ENCODE data around the gene C1QC.

C1QC gene

DNA sequence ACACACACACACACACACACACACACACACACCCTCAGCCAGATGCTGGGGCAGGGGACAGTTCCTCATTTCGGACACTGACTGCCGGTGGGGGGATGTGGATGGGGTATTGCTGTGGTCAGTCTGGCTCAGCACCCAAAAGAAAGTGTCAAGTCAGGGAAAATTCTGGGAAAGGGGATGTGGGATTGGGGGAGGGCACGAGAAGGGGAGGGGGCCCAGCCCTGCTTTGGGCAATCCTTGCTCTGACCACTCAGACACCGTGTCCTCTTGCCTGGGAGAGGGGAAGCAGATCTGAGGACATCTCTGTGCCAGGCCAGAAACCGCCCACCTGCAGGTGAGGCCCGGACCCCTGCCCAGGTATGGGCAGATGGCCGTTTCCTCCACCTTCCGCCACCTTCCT is at the start of gene C1QC:
Gene C1QC, plus strand, starts transcription at position 253 of the 400 bp plus-strand sequence. CDS start 391 bp downstream, outside the sequence.
- DNase-seq, result no peak

DNA sequence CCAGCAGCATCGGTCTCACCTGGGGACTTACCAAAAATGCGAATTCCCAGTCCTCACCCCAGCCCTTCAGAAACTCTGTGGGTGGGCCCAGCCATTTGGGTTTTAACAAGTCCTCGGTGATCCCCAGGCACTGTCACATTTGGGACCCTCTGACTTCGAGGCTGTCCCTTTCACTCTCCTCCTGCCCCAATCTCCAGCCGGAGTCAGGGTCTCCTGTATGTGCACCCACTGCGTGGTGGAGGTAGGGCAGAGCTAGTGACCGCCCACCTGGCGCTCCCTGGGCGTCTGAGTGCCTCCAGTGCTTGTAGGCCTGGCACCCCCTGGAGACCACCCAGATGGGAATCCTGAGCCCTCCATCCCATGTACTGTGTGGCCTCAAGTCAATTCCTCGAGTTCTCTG is 49.0 kb upstream of the C1QC start:
- no peak for DNase-seq

DNA sequence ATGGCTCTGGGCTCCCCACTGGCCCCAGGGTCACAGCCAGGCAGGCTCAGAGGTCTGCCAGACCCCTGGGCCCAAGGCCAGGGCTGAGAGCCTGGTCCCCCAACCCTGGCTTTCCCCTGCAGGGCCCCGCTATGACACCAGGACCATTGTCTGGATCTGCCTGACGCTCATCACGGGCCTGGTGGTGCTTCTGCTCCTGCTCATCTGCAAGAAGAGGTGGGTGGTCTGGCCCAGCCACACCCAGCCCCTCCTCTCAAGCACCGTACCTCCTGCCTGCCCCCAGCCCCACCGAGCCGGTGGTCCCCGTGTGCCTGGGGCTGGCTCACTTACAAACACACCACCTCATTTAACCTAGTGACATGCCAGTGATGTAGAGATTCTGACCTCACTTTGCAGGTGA is 48.3 kb upstream of the C1QC start:
- DNase-seq, result no peak

DNA sequence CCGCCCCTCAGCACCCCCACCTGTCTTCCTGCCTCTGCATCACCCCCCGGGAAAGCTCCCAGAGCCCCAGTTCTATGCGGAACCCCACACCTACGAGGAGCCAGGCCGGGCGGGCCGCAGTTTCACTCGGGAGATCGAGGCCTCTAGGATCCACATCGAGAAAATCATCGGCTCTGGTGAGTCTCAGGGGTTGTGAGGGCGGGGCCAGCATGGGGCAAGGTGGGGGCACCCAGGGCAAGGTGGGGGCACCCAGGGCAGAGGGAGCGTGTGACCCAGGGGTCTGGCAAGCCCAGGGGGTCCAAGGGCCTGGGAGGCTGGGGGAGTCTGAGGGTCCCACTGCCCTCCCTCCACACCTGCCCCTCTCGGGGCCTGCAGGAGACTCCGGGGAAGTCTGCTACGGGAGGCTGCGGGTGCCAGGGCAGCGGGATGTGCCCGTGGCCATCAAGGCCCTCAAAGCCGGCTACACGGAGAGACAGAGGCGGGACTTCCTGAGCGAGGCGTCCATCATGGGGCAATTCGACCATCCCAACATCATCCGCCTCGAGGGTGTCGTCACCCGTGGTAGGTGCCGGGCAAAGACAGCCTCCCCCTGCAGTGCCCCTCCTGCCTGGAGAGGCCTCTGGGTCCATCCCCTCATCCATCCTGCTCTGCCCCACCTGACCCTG is 46.0 kb upstream of the C1QC start:
- DNase-seq, result no peak

DNA sequence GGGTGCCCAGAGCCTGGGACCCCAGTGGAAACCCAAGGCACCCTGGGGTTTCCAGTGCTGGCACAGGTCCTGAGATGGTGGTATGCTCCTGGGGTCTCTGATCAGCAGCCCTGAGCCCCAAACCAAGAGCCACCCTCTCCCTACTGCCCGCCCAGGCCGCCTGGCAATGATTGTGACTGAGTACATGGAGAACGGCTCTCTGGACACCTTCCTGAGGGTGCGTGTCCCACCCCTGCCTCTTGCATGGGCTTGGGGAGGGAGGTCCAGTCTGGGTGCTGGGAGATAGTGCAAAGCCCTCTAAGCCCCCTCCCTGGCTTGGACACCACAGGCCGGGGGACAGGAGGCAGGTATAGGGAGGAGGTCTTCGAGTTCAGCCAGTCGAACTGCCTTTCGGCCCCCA is 45.4 kb upstream of the C1QC start:
- no peak for DNase-seq

DNA sequence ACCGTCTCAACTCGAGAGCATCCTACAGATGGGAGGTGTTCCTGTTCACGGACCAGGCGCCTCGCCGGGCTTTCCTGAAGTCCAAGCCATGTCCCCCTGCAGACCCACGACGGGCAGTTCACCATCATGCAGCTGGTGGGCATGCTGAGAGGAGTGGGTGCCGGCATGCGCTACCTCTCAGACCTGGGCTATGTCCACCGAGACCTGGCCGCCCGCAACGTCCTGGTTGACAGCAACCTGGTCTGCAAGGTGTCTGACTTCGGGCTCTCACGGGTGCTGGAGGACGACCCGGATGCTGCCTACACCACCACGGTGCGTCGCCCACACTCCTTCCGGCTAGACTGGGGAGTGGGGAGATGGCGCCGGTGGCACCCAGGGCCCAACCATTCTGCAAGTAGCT is 44.7 kb upstream of the C1QC start:
- no peak for DNase-seq

DNA sequence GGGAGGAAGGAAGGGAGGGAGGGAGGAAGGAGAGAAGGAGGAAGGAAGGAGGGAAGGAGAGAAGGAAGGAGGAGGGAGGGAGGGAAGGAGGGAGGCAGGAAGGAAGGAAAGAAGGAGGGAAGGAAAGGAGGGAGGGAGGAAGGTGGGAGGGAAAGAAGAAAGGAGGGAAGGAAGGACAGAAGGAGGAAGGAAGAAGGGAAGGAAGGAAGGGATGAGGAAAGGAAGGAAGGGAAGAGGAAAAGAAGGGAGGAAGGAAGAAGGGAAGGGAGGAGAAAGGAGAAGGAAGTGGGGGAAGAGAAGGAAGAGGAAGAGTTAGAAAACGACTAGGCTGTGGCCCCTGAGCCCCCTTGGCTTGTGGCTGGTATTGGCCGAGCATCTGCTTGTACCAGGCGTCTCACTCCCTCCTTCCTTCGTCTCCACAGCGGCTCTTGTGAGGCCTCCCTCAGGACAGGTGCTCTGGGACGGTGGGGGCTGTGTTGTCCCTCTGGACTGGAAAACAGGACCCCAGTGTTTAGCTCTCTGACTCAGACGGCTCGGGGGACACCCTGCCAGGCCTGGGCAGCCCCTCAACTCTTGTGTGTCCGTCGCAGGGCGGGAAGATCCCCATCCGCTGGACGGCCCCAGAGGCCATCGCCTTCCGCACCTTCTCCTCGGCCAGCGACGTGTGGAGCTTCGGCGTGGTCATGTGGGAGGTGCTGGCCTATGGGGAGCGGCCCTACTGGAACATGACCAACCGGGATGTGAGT is 43.2 kb upstream of the C1QC start:
- no peak for DNase-seq

DNA sequence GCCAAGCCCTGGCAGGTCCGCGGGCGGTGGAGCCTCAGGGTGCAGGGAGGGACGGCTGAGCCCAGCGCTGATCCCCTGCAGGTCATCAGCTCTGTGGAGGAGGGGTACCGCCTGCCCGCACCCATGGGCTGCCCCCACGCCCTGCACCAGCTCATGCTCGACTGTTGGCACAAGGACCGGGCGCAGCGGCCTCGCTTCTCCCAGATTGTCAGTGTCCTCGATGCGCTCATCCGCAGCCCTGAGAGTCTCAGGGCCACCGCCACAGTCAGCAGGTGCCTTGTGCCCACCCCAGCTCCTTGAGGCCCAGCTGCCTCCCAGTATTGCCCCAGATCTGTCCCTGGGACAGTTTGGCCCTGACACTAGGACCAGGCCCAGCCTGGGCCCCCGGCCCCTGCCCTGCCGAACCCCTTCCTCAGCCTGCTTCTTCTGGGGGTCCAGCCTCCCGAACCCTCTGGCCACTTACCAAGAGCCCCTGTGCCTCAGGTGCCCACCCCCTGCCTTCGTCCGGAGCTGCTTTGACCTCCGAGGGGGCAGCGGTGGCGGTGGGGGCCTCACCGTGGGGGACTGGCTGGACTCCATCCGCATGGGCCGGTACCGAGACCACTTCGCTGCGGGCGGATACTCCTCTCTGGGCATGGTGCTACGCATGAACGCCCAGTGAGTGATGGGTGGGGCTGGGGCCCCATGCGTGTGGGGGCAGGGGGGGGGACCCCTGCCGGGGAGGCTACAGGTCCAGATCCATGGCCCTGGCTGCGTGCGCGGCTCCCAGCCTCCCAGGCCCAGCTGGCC is 42.4 kb upstream of the C1QC start:
- DNase-seq, result no peak

DNA sequence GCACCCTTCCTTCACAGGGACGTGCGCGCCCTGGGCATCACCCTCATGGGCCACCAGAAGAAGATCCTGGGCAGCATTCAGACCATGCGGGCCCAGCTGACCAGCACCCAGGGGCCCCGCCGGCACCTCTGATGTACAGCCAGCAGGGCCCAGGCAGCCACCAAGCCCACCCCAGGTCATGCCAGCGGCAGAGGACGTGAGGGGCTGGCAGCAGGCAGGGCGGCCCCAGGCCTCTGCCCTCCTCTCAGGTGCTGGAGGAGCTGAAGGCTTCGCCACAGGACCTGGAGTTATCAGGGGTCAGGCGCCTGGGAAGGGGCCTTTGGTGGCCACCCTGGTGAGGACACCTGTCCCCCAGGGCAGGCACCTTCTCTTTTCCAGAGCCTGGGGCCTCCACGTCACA is 41.8 kb upstream of the C1QC start:
- DNase-seq, result no peak

DNA sequence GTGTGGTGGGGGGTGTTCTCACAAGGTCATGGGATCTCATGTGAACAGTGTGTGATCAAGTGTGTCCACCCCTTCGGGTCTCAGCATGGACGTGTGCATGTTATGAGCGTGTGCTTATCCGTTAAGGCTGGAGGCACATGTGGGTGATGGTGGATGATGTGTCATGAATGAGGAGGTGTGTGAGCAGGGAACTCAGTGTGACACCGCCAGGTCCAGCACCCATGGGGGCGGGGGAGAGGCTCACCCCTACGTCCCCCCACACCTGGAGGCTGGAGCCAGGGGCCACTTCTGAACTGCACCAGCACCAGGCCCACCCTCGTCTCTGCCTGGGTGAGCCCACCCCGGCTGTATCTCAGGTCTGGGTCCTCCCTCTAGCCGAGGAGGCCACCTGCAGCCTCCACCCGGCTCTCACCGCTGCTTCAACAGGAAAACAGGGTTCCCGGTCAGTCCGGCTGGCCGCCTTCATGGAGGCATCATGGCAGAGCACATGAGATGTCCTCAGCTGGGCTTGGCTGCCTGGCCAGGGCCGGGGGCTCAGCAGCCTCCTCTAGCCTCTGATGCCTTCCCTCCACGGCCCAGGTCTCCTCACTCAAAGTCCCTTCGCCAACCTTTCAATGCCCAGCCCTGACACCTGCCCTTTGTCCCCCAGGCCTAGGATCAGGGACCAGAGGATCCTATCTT is 41.2 kb upstream of the C1QC start:
- DNase-seq, result no peak

DNA sequence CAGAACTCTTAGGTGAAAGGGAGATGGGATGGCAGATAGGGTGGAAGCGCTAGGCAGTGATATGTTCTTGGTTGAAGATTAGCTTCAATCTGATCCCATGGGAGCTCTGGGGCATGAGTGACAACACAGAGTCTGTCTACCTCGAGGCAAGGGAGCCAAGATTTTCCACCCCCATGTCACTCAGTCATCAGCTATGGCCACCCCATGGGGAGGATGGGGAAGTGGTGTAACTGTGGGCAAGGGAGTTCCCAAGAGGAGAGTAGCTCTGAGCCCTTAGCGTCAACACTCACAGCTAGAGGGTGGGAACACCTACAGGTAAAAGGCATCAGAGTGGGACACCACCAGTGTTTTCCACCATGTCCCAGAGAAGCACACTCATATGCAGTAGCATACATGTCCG is 37.3 kb upstream of the C1QC start:
- no peak for DNase-seq

DNA sequence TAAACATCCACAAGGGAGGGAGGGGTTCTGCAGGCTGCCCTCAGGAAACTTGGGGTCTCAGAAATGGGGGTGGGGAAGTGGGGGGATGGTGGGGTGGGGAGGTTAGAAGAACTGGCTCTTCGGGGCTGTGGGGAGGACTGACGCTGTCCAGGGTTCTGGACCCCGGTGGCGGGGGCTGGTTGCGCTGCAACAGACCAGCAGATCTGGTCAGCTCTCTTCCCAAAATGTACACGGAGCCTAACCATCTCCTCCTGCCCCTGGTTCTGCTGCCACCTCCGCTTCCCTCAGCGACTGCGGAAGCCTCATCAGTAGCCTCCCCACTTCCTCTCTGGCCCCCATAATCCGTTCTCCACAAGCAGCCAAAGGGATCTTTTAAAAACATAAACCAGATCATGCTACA is 36.3 kb upstream of the C1QC start:
- no peak for DNase-seq

DNA sequence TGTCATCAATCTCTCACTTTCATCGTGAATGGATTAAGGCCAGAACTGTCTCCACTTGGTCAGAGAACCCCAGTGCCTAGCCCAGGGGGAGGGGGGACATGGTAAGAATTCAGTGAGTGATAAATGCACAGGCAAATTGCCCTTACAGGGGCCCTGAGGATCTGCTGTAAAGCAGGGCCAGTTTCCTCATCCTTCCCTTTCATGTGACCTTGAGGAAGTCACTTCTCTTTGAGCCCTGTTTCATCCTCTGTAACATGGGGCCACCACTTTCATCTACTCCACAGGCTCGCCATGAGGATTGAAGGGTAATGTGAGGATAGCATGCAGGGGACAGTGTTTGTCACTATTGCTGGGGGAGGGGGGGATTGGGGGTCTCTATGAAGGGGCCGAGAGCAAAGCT is 35.1 kb upstream of the C1QC start:
- no peak for DNase-seq

DNA sequence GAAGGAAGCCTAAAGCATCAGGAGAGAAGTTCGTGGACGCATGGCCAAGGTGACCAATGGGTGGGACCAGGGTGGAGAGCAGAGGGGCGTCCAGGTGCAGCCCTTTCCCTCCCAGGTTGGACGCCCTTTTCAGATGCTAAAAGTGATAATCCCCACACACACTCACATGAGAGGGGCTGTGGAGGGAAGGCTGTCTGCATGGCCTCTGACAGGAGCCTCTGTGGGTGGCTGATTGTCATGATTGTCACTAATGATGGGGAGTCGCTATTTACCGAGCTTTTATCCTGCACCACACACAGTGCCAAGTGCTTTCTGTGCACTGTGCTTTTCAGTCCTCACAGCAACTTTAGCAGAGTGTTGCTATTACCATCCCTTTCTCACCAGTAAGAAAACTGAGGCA is 34.1 kb upstream of the C1QC start:
- no peak for DNase-seq

DNA sequence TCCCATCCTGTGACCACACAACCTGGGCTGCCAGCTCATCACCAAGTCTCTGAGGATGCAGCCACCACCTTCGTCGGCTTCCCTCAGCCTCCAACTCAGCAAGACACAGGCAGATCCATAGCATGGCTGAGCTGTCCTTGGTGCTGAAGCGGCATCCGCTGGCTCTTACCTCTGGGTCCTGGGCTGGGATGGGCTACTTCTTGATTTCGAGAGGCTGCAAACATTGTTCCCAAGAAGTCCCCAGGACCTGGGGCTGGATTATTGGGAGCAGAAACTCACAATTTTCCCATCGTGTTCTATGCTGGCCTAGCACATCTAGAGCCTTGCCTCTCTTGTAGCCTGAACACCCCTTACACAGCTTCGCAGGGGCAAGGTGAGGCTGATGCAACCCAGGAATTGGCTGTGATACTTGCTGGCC is 31.9 kb upstream of the C1QC start:
- no peak for DNase-seq

DNA sequence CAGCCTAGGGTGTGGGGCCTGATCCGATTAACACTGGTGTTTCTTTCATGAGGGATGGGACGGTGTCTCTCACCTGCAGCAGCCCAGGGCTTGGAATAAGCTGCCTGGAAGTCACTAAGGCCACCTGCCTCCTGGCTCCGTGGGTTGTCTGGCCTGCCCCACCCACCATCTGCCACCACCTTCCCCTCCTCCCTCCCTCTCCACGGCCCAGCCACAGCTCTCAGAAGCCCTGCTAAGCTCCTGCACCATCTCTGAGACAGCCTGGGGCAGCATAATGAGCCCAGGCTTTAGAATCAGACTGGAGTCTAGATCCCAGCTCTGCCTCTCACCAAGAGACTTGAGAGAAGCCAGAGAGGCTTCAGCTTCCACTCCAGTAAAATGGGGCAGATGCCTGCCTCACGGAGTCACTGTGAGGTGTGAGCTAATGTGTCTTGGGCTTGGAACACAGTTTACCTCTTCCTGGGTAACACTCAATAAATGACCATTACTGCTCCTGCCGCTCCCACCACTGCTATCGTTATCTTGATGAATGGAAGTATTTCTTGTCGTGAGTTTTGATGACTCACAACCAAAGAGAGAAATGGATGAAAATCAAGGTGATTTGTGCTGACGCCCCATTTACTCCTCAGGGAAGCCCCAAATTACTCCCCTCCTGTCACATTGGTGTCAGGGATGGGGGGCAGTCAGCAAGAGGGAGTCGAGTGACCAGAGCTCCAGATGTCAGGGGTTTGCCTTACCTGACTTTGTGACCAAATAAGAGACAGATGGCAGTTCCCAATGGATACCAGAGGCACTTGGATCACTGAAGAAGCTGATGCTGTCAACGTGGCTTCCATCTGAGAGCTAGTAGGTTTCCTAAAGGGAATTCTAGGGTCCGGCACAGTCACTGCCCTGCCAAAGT is 30.5 kb upstream of the C1QC start:
- no peak for DNase-seq

DNA sequence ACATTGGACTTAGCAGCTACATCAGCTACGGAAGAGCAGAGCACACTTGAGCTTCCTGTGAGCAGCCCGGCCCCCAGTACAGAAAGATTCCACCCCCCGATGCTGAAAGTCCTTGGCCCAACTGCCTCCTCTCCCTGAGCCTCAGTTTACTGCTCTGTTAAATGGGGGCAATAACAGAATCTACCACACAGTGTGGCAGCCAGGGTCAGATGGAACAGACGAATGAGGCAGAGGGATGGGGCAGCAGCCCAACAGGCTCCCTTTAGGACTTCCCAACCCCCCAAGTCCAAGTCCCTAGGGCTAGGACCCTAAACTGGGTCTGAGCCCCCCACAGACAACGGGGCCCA is 29.9 kb upstream of the C1QC start:
- DNase-seq, result no peak

DNA sequence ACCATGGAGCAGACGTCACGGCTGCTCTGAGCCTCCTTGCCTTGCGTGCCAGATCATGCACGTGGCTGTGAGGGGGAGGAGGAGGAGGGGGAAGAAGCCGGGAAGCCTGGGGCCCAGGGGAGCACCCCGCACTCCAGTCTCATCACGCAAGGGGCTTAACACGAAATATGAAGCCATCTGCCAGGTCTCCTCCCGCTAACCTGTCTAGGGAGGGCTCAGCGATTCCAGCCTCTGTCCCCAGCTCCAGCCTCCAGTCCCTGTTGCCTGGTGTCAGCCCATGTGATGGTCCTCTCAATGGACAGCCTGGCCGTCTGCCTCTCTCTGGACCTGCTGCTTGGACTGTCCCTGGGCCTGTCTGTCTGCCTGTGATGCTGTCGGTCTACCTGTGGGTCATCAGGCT is 29.5 kb upstream of the C1QC start:
- no peak for DNase-seq

DNA sequence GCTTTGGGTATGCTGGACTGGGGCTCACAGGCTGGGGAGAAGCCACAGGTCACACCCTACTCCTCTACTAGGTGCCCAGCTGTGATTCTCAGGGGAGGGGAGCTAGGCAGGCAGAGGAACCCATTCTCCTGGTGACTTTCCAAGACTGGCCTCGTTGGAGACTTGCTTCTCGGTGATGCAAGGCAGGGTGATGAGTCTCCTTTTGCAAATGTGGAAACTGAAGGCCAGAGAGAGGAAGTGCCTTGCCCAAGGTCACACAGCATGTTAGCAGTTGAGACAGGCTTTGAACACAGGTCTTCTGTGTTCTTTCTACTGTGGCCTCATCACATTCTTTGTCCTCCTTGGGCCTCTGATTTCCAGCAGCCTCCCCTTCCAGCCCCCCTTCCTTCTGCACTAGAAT is 27.5 kb upstream of the C1QC start:
- DNase-seq, result no peak

DNA sequence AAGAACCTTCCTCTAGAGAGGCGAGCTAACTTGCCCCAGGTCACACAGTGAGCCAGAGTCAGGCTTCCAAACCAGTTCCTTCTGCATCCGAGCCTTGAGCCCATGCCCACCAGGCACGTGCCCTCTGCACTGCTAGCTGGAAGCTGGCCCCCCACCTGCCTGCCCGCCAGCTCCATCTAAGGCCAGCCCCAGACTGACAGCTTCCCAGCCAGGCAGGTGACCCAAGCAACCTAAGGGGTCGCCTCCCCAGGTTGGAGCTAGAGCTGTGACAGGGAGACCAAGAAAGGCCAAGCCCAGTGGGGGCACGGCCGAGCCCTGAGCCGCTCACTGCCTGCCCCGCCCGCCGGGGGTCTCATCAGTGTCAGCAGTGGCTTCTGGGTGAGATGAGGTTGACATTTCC is 26.9 kb upstream of the C1QC start:
- no peak for DNase-seq

DNA sequence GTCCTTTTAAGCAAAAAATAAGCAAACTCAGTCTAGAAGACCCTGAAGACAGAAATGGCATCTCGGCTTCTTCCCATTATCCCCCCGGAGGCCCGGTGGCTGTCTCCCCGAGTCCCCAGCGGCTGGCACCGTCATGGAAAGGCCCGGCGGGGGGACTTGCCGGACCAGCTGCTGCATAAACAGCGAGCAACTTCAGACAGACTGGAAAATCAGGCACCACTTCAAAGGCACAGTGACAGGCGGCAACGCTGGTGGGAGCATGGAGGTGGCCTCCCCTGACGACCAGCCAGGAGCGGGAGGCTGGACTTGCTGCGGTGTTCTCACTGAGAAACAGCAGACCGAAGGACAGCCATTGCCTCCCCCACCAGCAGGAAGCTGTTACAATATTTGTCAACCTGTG is 25.4 kb upstream of the C1QC start:
- DNase-seq, result no peak

DNA sequence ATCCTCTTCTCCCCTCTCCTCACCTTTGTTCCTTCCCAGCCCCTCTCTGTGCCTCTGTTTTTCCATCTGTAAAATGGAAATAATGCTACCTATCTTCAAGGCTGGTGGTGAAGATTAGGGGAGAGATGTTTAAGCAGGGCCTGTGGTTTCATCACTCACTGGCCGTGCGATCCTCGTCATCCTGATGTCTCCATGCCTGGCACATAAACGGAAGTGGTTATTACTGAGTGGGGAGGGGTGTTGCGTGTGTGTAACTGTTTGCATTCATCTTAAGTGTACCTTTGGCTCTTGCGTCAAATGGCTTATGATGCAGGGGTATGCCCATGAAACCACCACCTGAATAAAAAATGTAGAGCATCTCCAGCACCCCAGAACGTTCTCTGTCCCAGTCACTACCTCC is 24.2 kb upstream of the C1QC start:
- no peak for DNase-seq

DNA sequence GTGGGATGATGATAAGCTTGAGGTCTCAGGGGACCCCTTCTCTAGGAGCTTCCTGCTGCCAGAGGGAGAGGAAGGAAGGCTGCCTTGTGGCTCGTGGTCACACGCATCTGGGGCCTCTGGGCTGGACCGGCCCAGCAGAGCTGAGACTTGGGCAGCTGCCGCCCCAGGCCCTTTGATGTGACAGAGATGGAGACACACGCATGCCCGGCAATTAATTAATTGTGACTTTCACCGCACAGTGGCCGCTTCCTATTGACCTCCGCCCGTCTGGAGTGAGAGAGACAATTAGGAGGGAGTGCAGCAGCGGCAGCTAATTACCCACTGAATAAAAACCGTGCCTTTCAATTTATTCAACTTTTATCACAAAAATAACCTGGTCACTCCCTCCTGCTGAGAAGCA is 23.6 kb upstream of the C1QC start:
- no peak for DNase-seq
